Ovary (tissue), 3 donors: ENCODE results near the gene NUDT5.

Experiments
- CTCF ChIP-seq, 3 donors: fragments of 450-650 bp in 2 of 3; fragments of 200-600 bp in 1 of 3; IDR thresholded peaks; one replicate each; pipeline versions ENCODE4 v1.5.1 to v1.8.0; 2016 to 2022; ENCODE audit warnings: antibody characterized with exemption in 3 of 3, mild to moderate bottlenecking in 1 of 3
- EP300 ChIP-seq: sonication (generic); formaldehyde crosslinking; IDR thresholded peaks from one replicate; pipeline ENCODE4 v1.6.1; 2017; ENCODE audit warnings: antibody characterized with exemption
- POLR2A ChIP-seq: fragments of 450-650 bp; IDR thresholded peaks from one replicate; pipeline ENCODE4 v1.6.1; 2017; ENCODE audit warnings: antibody characterized with exemption, mild to moderate bottlenecking, moderate library complexity
- donor health status: DM: no; HTN: no; CAD: no.

GRCh38 chr10:12237265-12238220 lies 41.9 kb upstream of the NUDT5 start:
- TF ChIP-seq CTCF (IDR thresholded peaks at IDR 0.05): no peak
- TF ChIP-seq POLR2A: no peak
- no peak for TF ChIP-seq EP300
